OCI-LY7 (cell line): ENCODE measurements around the gene FBXO11. TPM values are rescaled to one million over a fixed set of nuclear protein-coding genes. Genes with fewer than 3 reads are reported as not detected.

Experiments
- BruUV-seq: library from RNA; stranded (reverse); fragments of 400-500 nt; replicated peaks from 2 replicates; lab custom pipeline; 2021; lab: Mats Ljungman, UMichigan
- CTCF ChIA-PET: fragments of 300-600 bp; sonication (Branson Sonifier 250); formaldehyde crosslinking; loops from one replicate; lab custom pipeline; 2022; ENCODE audit warnings: antibody characterized with exemption; ENCODE audit not compliant: unreplicated experiment; lab: Charles Lee
- POLR2A ChIA-PET: fragments of 300-600 bp; sonication (Branson Sonifier 250); formaldehyde crosslinking; loops from one replicate; lab custom pipeline; 2022; ENCODE audit warnings: antibody characterized with exemption; lab: Charles Lee
- DNase-seq: peaks from one replicate; pipeline ENCODE4 v3.0.0-alpha.2; 2015; ENCODE audit warnings: low spot score
- H2AFZ ChIP-seq: fragments of 200-600 bp; sonication (generic), shearing (Covaris generic); 2 replicates; pipeline ENCODE4 v1.6.1; 2014; ENCODE audit warnings: mild to moderate bottlenecking, antibody characterized with exemption, low read length, moderate library complexity
- H3K27ac ChIP-seq: fragments of 200-600 bp; sonication (generic); 2 replicates; pipeline ENCODE4 v1.5.1; 2014; ENCODE audit warnings: mixed run types, low read depth, mild to moderate bottlenecking, moderate library complexity, low read length, inconsistent platforms; ENCODE audit not compliant: poor library complexity, severe bottlenecking
- H3K36me3 ChIP-seq: fragments of 200-600 bp; sonication (generic); 2 replicates; pipeline ENCODE4 v1.6.1; 2014; ENCODE audit warnings: mild to moderate bottlenecking, antibody characterized with exemption, low read length, moderate library complexity, mixed read lengths; ENCODE audit not compliant: insufficient read depth
- H3K4me1 ChIP-seq: fragments of 200-600 bp; sonication (generic); 2 replicates; pipeline ENCODE4 v1.5.1; 2014; ENCODE audit warnings: mild to moderate bottlenecking, low read length; ENCODE audit not compliant: insufficient read depth, poor library complexity, severe bottlenecking
- H3K4me2 ChIP-seq: fragments of 200-600 bp; sonication (generic); 2 replicates; pipeline ENCODE4 v1.6.1; 2014; ENCODE audit warnings: mild to moderate bottlenecking, low read length
- H3K4me3 ChIP-seq: fragments of 200-600 bp; sonication (generic); 2 replicates; pipeline ENCODE4 v1.5.1; 2014; ENCODE audit warnings: mild to moderate bottlenecking, low read depth, low read length; ENCODE audit not compliant: poor library complexity, severe bottlenecking
- H3K79me2 ChIP-seq: fragments of 200-600 bp; sonication (generic); 2 replicates; pipeline ENCODE4 v1.6.1; 2016; ENCODE audit warnings: low read depth, mild to moderate bottlenecking, low read length, moderate library complexity, mixed read lengths; ENCODE audit not compliant: insufficient read depth
- H3K9me2 ChIP-seq: fragments of 200-600 bp; sonication (generic); 2 replicates; pipeline ENCODE4 v1.6.1; 2016; ENCODE audit warnings: mild to moderate bottlenecking, low read length, mixed read lengths; ENCODE audit not compliant: insufficient read depth
- H3K9me3 ChIP-seq: fragments of 200-600 bp; sonication (generic); 2 replicates; pipeline ENCODE4 v1.6.1; 2014; ENCODE audit warnings: mild to moderate bottlenecking, mixed run types, low read length, mixed read lengths
- H4K20me1 ChIP-seq: fragments of 200-600 bp; sonication (generic); 2 replicates; pipeline ENCODE4 v1.6.1; 2014; ENCODE audit warnings: mild to moderate bottlenecking, antibody characterized with exemption, low read length, moderate library complexity, mixed read lengths; ENCODE audit not compliant: insufficient read depth
- EZH2phosphoT487 ChIP-seq: fragments of 200-600 bp; sonication (generic); IDR thresholded peaks from 2 replicates; pipeline ENCODE4 v1.6.1; 2018; ENCODE audit warnings: low read depth, borderline replicate concordance, mild to moderate bottlenecking, mixed run types, antibody characterized with exemption, low read length, moderate library complexity, mixed read lengths
- intact Hi-C: fragments of 100-400 bp; cut with micrococcal nuclease; formaldehyde crosslinking; loops from one replicate; pipeline ENCODE4 v1.10.0; 2022; ENCODE audit not compliant: unreplicated experiment
- total RNA-seq, 2 experiments: library from RNA; depleted of rRNA in 1 of 2; stranded (reverse); fragments of >200 nt in 1 of 2; shearing (Covaris generic) in 1 of 2; gene quantifications; 2 replicates each; pipeline ENCODE4 v1.2.3, GENCODE V29; 2014 to 2022
- TF ChIP-seq, protein P1 (sequence below): fragments of 200-600 bp; sonication (generic); conservative IDR thresholded peaks from 2 replicates; pipeline ENCODE4 v1.5.1; 2014; ENCODE audit warnings: mild to moderate bottlenecking, antibody characterized with exemption, low read length, moderate library complexity, mixed read lengths

FBXO11 gene
- total RNA-seq, 2 experiments from 2014 or later = 31.9 to 73.2 TPM

DNA sequence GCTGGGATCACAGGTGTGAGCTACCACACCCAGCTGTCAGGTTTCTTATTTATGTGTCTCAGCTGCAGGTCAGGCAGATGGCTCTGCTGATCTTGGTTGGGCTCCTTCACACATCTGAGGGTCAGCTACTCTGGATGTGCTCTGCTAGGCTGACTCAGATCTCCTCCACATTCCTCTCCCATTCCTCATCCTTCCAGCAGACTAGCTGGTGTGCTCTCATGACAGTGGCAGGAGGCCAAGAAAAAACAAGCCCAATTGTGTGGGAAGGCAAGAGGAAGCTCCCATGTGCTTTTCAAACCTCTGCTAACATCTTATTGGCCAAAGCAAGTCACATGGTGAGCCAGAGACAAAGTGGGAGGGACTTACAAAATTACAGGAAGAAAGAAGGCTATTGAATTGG lies 135.1 kb downstream of the FBXO11 start:
- Histone ChIP-seq H3K9me3 (no peaks in the 10 kb centered on the region; the same call in 1 of the 2 replicates), H3K4me3 (no peak overlapping the region), H3K9me2 (no peaks in the 10 kb centered on the region), H3K27ac (peak overlapping the region; percentile 16), H3K4me1 (peaks cover 38% of the 10 kb centered on the region), H3K4me2 (no peak overlapping the region), H3K79me2 (peaks cover 16% of the 10 kb centered on the region; the same call in 1 of the 2 replicates), H4K20me1 (no peaks in the 10 kb centered on the region), H2AFZ (no peak overlapping the region), H3K36me3 (peaks cover 65% of the 10 kb centered on the region)
- intact Hi-C loops = no loop called here
- BruUV-seq = no TSS peak
- no peak for TF ChIP-seq EZH2phosphoT487
- TF ChIP-seq, protein P1, sequence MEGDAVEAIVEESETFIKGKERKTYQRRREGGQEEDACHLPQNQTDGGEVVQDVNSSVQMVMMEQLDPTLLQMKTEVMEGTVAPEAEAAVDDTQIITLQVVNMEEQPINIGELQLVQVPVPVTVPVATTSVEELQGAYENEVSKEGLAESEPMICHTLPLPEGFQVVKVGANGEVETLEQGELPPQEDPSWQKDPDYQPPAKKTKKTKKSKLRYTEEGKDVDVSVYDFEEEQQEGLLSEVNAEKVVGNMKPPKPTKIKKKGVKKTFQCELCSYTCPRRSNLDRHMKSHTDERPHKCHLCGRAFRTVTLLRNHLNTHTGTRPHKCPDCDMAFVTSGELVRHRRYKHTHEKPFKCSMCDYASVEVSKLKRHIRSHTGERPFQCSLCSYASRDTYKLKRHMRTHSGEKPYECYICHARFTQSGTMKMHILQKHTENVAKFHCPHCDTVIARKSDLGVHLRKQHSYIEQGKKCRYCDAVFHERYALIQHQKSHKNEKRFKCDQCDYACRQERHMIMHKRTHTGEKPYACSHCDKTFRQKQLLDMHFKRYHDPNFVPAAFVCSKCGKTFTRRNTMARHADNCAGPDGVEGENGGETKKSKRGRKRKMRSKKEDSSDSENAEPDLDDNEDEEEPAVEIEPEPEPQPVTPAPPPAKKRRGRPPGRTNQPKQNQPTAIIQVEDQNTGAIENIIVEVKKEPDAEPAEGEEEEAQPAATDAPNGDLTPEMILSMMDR = no peak
- POLR2A ChIA-PET = interaction anchor here (0.6 to 1.2 kb wide), 6 partner anchors 9 to 447 kb away, joined by 3 to 8 read pairs (median 4); no protein-coding TSS in a partner anchor
- DNase-seq = peak; percentile 46
- CTCF ChIA-PET = no interaction called here

DNA sequence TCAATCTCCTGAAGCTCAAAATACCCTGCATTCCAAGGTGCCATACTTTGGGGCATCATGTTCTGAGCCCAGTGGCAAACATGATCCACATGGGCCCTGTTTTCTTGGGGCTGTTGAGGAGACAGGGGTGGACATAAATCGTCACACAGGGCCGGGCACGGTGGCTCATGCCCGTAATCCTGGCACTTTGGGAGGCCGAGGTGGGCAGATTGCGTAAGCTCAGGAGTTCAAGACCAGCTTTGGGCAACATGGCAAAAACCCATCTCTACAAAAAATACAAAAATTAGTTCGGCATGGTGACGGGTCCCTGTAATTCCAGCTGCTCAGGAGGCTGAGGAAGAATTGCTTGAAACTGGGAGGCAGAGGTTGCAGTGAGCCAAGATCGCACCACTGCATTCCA lies 137.0 kb downstream of the FBXO11 start:
- BruUV-seq = no TSS peak
- POLR2A ChIA-PET = interaction anchor here (0.5 to 0.6 kb wide), 2 partner anchors 32 to 35 kb away, joined by 3 to 5 read pairs; no protein-coding TSS in a partner anchor
- intact Hi-C loops = loop anchor here (2.0 kb wide), 1 partner anchor 73 kb away; no protein-coding TSS in a partner anchor

More for the DNA sequence above, 137.0 kb downstream of the FBXO11 start:
- no peak overlapping the region for H3K4me3 ChIP-seq
- H2AFZ ChIP-seq = no peak overlapping the region
- no peak overlapping the region for H3K4me2 ChIP-seq
- no peaks in the 10 kb centered on the region for H3K9me2 ChIP-seq
- peaks cover 57% of the 10 kb centered on the region for H3K4me1 ChIP-seq
- TF ChIP-seq, protein P1 = no peak
- TF ChIP-seq EZH2phosphoT487 = no peak
- no peaks in the 10 kb centered on the region for H4K20me1 ChIP-seq
- H3K9me3 ChIP-seq = no peaks in the 10 kb centered on the region; the same call in 1 of the 2 replicates
- no peak overlapping the region for H3K27ac ChIP-seq
- H3K36me3 ChIP-seq = peaks cover 77% of the 10 kb centered on the region
- no peak for DNase-seq
- CTCF ChIA-PET = no interaction called here
- peaks cover 12% of the 10 kb centered on the region; the same call in 1 of the 2 replicates for H3K79me2 ChIP-seq
